K562 (cell line): ENCODE measurements around the gene MYH7B. TPM values are rescaled to one million over a fixed set of nuclear protein-coding genes. Genes with fewer than 3 reads are reported as not detected.
A peak's percentile ranks its signal among the peaks of the same experiment; 100 is the strongest.

ENCODE experiments used
- ATAC-seq: fragments of 200-7000 bp; cut with Tn5 transposase; 3 replicates; pipeline ENCODE4 v1.9.1; 2020; ENCODE audit warnings: moderate library complexity
- BruUV-seq: library from RNA; stranded (reverse); fragments of 400-500 nt; replicated peaks from 2 replicates; lab custom pipeline; 2021; lab: Mats Ljungman, UMichigan
- CTCF ChIA-PET: fragments of 300-600 bp; formaldehyde crosslinking; extraction: SDS; loops from one replicate; lab custom pipeline; 2021; ENCODE audit warnings: low intra/inter-chr PET ratio; lab: Yijun Ruan, JAX
- POLR2A ChIA-PET: fragments of 300-600, 350-650 bp; sonication (Branson Sonifier 250); formaldehyde crosslinking; extraction: SDS; loops from one replicate; lab custom pipeline; 2021; ENCODE audit warnings: antibody characterized with exemption, inconsistent platforms; lab: Yijun Ruan, JAX
- DNase-seq, 4 experiments: peaks; one replicate each; pipeline versions ENCODE4 v3.0.0 to v3.0.0-alpha.2; 2011 to 2018; ENCODE audit warnings: low spot score in 3 of 4, mixed read lengths in 3 of 4; ENCODE audit errors: extremely low read depth in 1 of 4
- FAIRE-seq: peaks from 2 replicates; lab custom pipeline; 2011; peaks lifted over from hg19 to GRCh38; lab: Jason Lieb, UNC
- H2AFZ ChIP-seq: 2 replicates; pipeline ENCODE4 v1.6.0; 2011; ENCODE audit warnings: low read depth, low read length, control low read depth, inconsistent platforms
- H3K27ac ChIP-seq: fragments of 200-600 bp; 3 replicates; pipeline ENCODE4 v1.8.0; 2011; ENCODE audit warnings: low read depth, mild to moderate bottlenecking, control low read depth, inconsistent platforms, low read length, moderate library complexity, mixed read lengths; ENCODE audit errors: extremely low read depth
- H3K27me3 ChIP-seq, 2 experiments: fragments of 300-600 bp in 1 of 2; 2 replicates in 1 of 2; 3 replicates in 1 of 2; pipeline versions ENCODE4 v1.6.0 to v1.8.0; 2011; ENCODE audit warnings: inconsistent platforms in 2 of 2, low read length in 2 of 2, mild to moderate bottlenecking in 1 of 2, mixed read lengths in 1 of 2, moderate library complexity in 1 of 2; ENCODE audit not compliant: control insufficient read depth in 2 of 2, insufficient read depth in 2 of 2
- H3K36me3 ChIP-seq: fragments of 300-600 bp; 3 replicates; pipeline ENCODE4 v1.8.0; 2011; ENCODE audit warnings: mild to moderate bottlenecking, low read length, inconsistent platforms; ENCODE audit not compliant: control insufficient read depth, insufficient read depth
- H3K4me1 ChIP-seq, 2 experiments: fragments of 200-600 bp in 1 of 2; replicated peaks in 1 of 2; 2 replicates in 1 of 2; 3 replicates in 1 of 2; pipeline versions ENCODE4 v1.5.1 to v1.8.0; 2011; ENCODE audit warnings: inconsistent platforms in 2 of 2, low read length in 2 of 2, mild to moderate bottlenecking in 1 of 2, mixed read lengths in 1 of 2, moderate library complexity in 1 of 2; ENCODE audit not compliant: control insufficient read depth in 2 of 2, insufficient read depth in 2 of 2
- H3K4me2 ChIP-seq: 2 replicates; pipeline ENCODE4 v1.6.1; 2011; ENCODE audit warnings: low read length, control low read depth, inconsistent platforms, mixed read lengths; ENCODE audit not compliant: insufficient read depth
- H3K4me3 ChIP-seq: fragments of 200-600 bp; sonication (generic), shearing (Covaris generic); 2 replicates; pipeline ENCODE4 v1.5.1; 2016; ENCODE audit warnings: control low read depth, inconsistent platforms
- H3K79me2 ChIP-seq: fragments of 200-600 bp; 3 replicates; pipeline ENCODE4 v1.8.0; 2011; ENCODE audit warnings: low read length, inconsistent platforms; ENCODE audit not compliant: control insufficient read depth, insufficient read depth
- H3K9ac ChIP-seq, 2 experiments: 2 replicates each; pipeline versions ENCODE4 v1.6.0 to v1.6.1; 2011; ENCODE audit warnings: low read depth in 2 of 2, low read length in 2 of 2, control low read depth in 1 of 2, inconsistent platforms in 1 of 2, mild to moderate bottlenecking in 1 of 2, mixed read lengths in 1 of 2; ENCODE audit not compliant: insufficient read depth in 1 of 2
- H3K9me1 ChIP-seq: one replicate; pipeline ENCODE4 v1.6.0; 2011; ENCODE audit warnings: inconsistent platforms, mild to moderate bottlenecking, low read length, moderate library complexity; ENCODE audit not compliant: control insufficient read depth, insufficient read depth
- H3K9me3 ChIP-seq: replicated peaks from 2 replicates; pipeline ENCODE4 v1.5.1; 2011; ENCODE audit warnings: low read depth, low read length, inconsistent platforms; ENCODE audit not compliant: control insufficient read depth, insufficient read depth
- H4K20me1 ChIP-seq: replicated peaks from 2 replicates; pipeline ENCODE4 v1.6.1; 2011; ENCODE audit warnings: low read length, inconsistent platforms, mixed read lengths; ENCODE audit not compliant: control insufficient read depth, insufficient read depth
- ATF7 ChIP-seq: fragments of 450-650 bp; IDR thresholded peaks from 2 replicates; pipeline ENCODE4 v1.7.1; 2014; ENCODE audit warnings: mild to moderate bottlenecking, moderate library complexity
- DIDO1 ChIP-seq: fragments of 450-650 bp; IDR thresholded peaks from 2 replicates; pipeline ENCODE4 v1.6.1; 2016; ENCODE audit warnings: low read depth, missing biosample characterization, missing genetic modification characterization
- KAT8 ChIP-seq: fragments of 450-650 bp; IDR thresholded peaks from 2 replicates; pipeline ENCODE4 v1.6.1; 2016; ENCODE audit warnings: low read depth, mild to moderate bottlenecking
- MECOM ChIP-seq: fragments of 250-450 bp; sonication (Bioruptor Pico); IDR thresholded peaks from 2 replicates; pipeline ENCODE4 v1.8.0; 2022; ENCODE audit warnings: inconsistent platforms
- OTX1 ChIP-seq: fragments of 450-650 bp; formaldehyde crosslinking; IDR thresholded peaks from 2 replicates; pipeline ENCODE4 v1.4.0; 2022; ENCODE audit warnings: mild to moderate bottlenecking
- RB1 ChIP-seq: fragments of 450-650 bp; IDR thresholded peaks from 2 replicates; pipeline ENCODE4 v1.6.1; 2017; ENCODE audit warnings: low read depth, mild to moderate bottlenecking
- RBM34 ChIP-seq: fragments of 200-400 bp; formaldehyde crosslinking; IDR thresholded peaks from 2 replicates; pipeline ENCODE4 v1.6.1; 2018; ENCODE audit warnings: low read length, borderline replicate concordance; ENCODE audit not compliant: insufficient read depth
- TAF7 ChIP-seq: fragments of 450-650 bp; IDR thresholded peaks from 2 replicates; pipeline ENCODE4 v1.6.1; 2016; ENCODE audit warnings: missing genetic modification characterization, missing compliant biosample characterization
- XRCC4 ChIP-seq: IDR thresholded peaks from one replicate; pipeline ENCODE4 v1.6.1; 2011; ENCODE audit not compliant: insufficient read depth, insufficient read length; ENCODE audit errors: extremely low read depth
- ZKSCAN3 ChIP-seq: fragments of 250-450 bp; sonication (Bioruptor Pico); IDR thresholded peaks from 2 replicates; pipeline ENCODE4 v1.4.0; 2020
- ZNF707 ChIP-seq: fragments of 250-450 bp; sonication (Bioruptor Pico); conservative IDR thresholded peaks from 2 replicates; pipeline ENCODE4 v1.8.0; 2022; ENCODE audit warnings: inconsistent platforms, mild to moderate bottlenecking, moderate library complexity
- WGBS: fragments of 100-300 bp; shearing (Covaris generic); methylation state at CpG from one replicate; pipeline ENCODE4 v1.1.6; 2016; ENCODE audit warnings: low coverage, mixed read lengths; ENCODE audit not compliant: insufficient coverage; ENCODE audit errors: missing lambda C conversion rate; 5-methylcytosine and 5-hydroxymethylcytosine counted together
- in situ Hi-C: fragments of 300-500 bp; cut with MboI; formaldehyde crosslinking; loops from 4 replicates; pipeline ENCODE4 v1.15.0; 2018; ENCODE audit warnings: inconsistent platforms, mixed read lengths
- intact Hi-C: fragments of 100-400 bp; cut with micrococcal nuclease; formaldehyde crosslinking; loops from 2 replicates; pipeline ENCODE4 v1.14.2; 2022
- polyA plus RNA-seq, 8 experiments: library from polyadenylated mRNA; depleted of rRNA in 4 of 8; stranded (reverse) in 5 of 8; unstranded in 3 of 8; fragments of >200 nt; fragmentation: Nextera tagmentation in 2 of 8; fragmentation: Illumina TruSeq in 1 of 8; extraction: Ambion mirVana in 2 of 8; extraction: Trizol in 1 of 8; gene quantifications; 2 replicates each; pipeline versions ENCODE4 v1.2.1 to v1.2.3, GENCODE V29; 2011 to 2014; ENCODE audit warnings: inconsistent platforms in 1 of 8, missing spikeins in 1 of 8
- total RNA-seq, 7 experiments: library from RNA; depleted of rRNA in 6 of 7; stranded (reverse); fragments of >200 nt in 6 of 7; fragmentation: Illumina TruSeq in 2 of 7; extraction: Trizol in 2 of 7; gene quantifications; 2 replicates each; pipeline versions ENCODE4 v1.2.1 to v1.2.3, GENCODE V29; 2011 to 2021; ENCODE audit warnings: low replicate concordance in 1 of 7
- TF ChIP-seq, protein P1 (sequence below): fragments of 450-650 bp; formaldehyde crosslinking; IDR thresholded peaks from 2 replicates; pipeline ENCODE4 v1.4.0; 2022; ENCODE audit warnings: missing genetic modification characterization
- TF ChIP-seq, protein P2 (sequence below): sonication (generic); formaldehyde crosslinking; IDR thresholded peaks from 2 replicates; pipeline ENCODE4 v1.8.0; 2022; ENCODE audit warnings: missing genetic modification reagents, mild to moderate bottlenecking, borderline replicate concordance
- TF ChIP-seq, protein P3 (sequence below): IDR thresholded peaks from 3 replicates; pipeline ENCODE4 v1.6.1; 2011; ENCODE audit warnings: borderline replicate concordance, mild to moderate bottlenecking; ENCODE audit not compliant: insufficient read length, insufficient read depth

Gene MYH7B
- total and polyA plus RNA-seq, 9 of the 15 experiments (the other 6 are each of a cell fraction or from before 2014, with no cell fraction given) = 0.07 to 0.34 (median 0.13) TPM; not detected in 3

DNA sequence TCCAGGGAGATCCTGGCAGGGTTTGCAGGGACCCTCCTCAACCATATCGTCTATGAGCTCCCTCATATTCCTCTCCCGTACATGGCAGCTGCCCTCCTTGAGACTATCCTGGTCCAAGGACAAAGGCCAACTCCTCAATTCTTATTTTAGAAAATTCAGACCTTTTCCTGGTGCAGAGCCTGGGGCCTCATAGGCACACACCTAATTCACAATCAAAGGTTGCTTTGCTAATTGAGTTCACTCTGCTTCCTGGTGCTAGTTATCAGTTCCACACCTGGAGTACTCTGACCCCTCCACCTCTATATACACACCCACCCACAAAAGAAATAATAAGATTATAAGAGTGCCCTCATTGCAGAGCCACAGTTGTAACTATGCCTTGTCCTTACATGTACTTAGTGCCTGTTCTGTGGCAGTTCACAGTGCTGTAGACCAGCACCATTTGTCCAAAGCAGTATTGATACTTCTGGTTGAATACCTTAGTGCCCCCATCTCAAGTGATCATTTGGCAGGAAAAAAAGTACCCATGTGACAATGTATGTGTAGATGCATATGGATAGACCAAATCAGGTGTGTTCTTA, 38.8 kb upstream of the MYH7B start:
- FAIRE-seq (peak; percentile 19), ATAC-seq (no peak), DNase-seq (no peak)
- Histone ChIP-seq H3K4me1 (peaks cover 4 to 13% of the 10 kb centered on the region in 2 experiments; a peak in 3 of 5 replicates), H3K4me3 (no peak overlapping the region), H3K27ac (no peak overlapping the region), H3K27me3 (no peaks in the 10 kb centered on the region), H2AFZ (no peak overlapping the region), H3K9ac (no peak overlapping the region), H3K9me3 (peaks cover 2% of the 10 kb centered on the region; the same call in 1 of the 2 replicates), H4K20me1 (no peaks in the 10 kb centered on the region; the same call in 1 of the 2 replicates), H3K4me2 (no peak overlapping the region), H3K79me2 (no peaks in the 10 kb centered on the region), H3K36me3 (peaks cover 85% of the 10 kb centered on the region), H3K9me1 (no peaks in the 10 kb centered on the region)
- intact Hi-C loops (no loop called here), in situ Hi-C loops (no loop called here)
- ChIA-PET CTCF (no interaction called here), POLR2A (no interaction called here)
- TF ChIP-seq, protein P1, sequence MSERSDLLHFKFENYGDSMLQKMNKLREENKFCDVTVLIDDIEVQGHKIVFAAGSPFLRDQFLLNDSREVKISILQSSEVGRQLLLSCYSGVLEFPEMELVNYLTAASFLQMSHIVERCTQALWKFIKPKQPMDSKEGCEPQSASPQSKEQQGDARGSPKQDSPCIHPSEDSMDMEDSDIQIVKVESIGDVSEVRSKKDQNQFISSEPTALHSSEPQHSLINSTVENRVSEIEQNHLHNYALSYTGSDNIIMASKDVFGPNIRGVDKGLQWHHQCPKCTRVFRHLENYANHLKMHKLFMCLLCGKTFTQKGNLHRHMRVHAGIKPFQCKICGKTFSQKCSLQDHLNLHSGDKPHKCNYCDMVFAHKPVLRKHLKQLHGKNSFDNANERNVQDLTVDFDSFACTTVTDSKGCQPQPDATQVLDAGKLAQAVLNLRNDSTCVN (CRISPR knock-in tag) = no peak
- no peak for TF ChIP-seq ZNF707 (CRISPR knock-in tag)
- TF ChIP-seq TAF7 (tag) = no peak
- no peak for TF ChIP-seq DIDO1 (tag)
- TF ChIP-seq, protein P2, sequence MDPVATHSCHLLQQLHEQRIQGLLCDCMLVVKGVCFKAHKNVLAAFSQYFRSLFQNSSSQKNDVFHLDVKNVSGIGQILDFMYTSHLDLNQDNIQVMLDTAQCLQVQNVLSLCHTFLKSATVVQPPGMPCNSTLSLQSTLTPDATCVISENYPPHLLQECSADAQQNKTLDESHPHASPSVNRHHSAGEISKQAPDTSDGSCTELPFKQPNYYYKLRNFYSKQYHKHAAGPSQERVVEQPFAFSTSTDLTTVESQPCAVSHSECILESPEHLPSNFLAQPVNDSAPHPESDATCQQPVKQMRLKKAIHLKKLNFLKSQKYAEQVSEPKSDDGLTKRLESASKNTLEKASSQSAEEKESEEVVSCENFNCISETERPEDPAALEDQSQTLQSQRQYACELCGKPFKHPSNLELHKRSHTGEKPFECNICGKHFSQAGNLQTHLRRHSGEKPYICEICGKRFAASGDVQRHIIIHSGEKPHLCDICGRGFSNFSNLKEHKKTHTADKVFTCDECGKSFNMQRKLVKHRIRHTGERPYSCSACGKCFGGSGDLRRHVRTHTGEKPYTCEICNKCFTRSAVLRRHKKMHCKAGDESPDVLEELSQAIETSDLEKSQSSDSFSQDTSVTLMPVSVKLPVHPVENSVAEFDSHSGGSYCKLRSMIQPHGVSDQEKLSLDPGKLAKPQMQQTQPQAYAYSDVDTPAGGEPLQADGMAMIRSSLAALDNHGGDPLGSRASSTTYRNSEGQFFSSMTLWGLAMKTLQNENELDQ = no peak
- TF ChIP-seq ATF7 = no peak
- TF ChIP-seq, protein P3, sequence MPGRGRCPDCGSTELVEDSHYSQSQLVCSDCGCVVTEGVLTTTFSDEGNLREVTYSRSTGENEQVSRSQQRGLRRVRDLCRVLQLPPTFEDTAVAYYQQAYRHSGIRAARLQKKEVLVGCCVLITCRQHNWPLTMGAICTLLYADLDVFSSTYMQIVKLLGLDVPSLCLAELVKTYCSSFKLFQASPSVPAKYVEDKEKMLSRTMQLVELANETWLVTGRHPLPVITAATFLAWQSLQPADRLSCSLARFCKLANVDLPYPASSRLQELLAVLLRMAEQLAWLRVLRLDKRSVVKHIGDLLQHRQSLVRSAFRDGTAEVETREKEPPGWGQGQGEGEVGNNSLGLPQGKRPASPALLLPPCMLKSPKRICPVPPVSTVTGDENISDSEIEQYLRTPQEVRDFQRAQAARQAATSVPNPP = no peak
- TF ChIP-seq RBM34 = no peak
- TF ChIP-seq ZKSCAN3 (CRISPR knock-in tag) = no peak
- TF ChIP-seq XRCC4 = no peak
- TF ChIP-seq OTX1 (CRISPR knock-in tag) = no peak
- no peak for TF ChIP-seq RB1
- no peak for TF ChIP-seq MECOM (CRISPR knock-in tag)
- TF ChIP-seq KAT8 = no peak
- no TSS peak for BruUV-seq
- WGBS = 66% methylated on average over 2 of the region's 2 CpGs
